Suppressor macrophage treated with lipopolysaccharide for 1 hour (primary cell): ENCODE data around the gene STX16.
A peak's percentile ranks its signal among the peaks of the same experiment; 100 is the strongest.

Source experiments
- DNase-seq, 3 donors: peaks; one replicate each; pipeline ENCODE4 v3.0.0-alpha.2; 2020 to 2022

The STX16 gene

DNA sequence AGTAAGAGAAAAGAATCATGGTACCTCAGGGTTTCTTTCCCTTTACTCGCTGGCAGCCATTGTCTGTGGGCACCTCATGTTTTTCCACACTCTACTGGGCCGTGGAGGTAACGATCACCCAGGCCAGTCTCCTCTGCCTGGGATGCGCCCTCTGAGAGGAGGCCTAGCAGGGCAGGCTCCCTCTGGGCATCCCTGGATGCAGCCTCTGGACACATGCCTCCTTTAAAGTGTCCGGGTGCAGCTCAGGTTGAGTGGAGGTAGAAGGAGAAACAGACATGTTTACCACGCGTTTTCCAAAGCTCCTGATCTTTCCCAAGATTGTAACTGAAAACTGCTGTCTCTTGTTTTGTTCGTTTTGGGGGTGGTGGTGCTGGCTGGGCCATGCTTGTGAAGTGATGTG lies 27.7 kb downstream of the STX16 start:
- no peak for DNase-seq

DNA sequence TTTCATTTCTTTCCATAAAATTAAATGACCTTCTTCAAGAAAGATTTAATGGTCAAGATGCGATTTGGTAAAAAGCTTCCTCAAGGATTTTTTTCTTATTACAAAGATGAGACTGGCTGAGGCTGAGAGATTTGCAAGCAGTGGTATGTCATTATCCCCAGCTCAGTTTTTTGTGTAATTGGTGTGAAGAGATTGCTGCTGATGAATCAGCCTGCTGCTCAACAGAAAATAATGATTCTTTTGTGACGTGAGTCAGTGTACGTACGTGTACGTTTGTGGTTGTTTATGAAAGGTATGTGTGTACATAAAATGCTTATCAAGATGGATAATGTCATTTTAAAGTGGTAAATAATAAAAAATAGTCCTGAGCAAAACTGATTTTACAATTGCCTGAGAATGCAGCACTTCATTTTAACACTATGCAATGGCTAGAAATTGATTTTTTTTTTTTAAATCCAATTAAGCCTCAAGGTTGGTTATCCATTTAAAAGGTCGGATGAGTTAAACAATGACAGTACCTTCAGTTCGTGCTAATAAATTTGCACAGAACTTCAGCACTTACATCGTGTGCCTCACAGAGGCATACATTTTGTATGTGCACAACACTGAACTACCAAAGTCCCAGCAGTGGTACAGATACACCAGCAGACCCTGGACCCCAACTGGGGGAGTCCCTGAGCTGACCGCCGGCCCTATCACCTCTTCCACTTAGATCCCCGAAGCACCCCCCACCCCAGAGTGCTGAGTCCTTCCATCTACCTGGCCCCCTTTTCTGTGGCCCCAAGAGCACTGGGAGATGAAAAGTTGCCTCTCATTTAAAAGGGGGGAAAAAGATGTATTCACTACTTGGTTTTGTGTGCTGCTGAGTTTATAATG lies 31.8 kb downstream of the STX16 start:
- DNase-seq = no peak

DNA sequence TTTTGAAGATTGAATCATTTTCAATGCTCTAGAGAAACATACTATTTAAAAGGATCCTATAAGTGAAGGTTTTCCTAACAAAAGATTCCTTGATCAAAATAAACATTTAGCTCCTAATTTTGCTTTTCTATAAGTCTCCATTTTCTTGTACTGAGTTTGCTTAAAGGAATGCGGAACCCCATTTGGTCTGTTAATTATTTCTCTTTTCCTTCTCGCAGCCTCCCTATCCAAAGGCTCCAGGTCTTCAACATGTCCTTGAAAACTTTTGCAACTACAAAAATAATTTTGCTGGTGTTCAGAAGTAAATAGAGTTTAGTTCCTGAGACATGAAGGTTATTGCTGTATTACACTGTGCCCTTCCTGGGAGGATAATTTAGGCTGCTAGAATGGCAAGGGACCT lies 33.2 kb downstream of the STX16 start:
- DNase-seq = no peak

DNA sequence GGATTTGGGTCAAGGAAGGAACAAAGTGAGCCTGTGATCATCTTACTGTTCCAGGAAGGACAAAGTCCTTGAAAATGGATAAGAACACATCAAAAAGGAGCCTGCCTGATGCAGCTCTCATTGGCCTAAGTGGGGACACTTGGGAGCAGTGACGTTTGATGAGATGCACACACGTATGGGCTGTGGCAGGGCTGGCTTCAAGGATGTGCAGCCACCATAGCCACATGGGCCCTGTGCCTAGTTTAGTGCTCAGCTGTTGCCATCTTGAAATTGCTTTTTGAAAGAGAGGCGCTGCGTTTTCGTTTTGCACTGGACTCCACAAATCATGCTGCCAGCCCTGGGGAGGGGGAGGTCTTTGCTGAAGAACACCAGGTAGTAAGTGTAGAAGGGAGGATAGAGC lies 34.9 kb downstream of the STX16 start:
- DNase-seq = no peak

DNA sequence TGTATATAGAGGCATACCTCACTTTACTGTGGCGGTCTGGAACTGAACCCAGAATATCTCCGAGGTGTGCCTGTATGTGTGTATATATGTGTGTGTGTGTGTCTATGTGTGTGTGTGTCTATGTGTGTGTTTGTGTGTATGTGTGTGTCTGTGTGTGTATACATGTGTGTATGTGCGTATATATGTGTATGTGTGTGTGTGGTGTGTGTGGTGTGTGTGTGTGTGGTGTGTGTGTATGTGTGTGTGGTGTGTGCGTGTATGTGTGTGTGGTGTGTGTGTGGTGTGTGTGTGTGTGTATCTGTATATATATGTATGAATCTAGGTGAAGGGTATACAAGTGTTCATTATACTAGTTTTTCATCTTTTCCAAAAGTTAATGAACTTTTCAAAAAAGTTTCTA lies 37.3 kb downstream of the STX16 start:
- no peak for DNase-seq

DNA sequence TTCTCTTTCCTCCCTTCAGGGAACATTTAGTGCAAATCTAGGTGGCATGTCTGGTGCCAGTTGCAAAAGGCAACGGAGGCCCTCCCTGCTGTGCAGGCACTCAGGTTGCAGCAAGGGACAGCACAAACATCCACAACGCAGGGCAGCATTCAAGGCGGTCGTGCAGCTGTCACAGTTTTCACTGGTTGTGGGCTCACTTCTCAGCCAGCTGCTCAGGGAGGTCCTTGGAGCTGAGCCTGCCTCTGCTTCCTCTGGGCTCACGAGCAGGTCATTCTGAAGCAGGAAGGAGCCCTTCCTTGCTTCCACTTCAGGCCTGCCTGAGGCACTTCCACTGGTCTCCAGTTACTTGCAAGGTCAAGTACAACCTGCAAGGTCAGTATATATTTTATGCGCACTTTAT lies 37.8 kb downstream of the STX16 start:
- DNase-seq = peak in 1 of 3 donors; percentile 9

DNA sequence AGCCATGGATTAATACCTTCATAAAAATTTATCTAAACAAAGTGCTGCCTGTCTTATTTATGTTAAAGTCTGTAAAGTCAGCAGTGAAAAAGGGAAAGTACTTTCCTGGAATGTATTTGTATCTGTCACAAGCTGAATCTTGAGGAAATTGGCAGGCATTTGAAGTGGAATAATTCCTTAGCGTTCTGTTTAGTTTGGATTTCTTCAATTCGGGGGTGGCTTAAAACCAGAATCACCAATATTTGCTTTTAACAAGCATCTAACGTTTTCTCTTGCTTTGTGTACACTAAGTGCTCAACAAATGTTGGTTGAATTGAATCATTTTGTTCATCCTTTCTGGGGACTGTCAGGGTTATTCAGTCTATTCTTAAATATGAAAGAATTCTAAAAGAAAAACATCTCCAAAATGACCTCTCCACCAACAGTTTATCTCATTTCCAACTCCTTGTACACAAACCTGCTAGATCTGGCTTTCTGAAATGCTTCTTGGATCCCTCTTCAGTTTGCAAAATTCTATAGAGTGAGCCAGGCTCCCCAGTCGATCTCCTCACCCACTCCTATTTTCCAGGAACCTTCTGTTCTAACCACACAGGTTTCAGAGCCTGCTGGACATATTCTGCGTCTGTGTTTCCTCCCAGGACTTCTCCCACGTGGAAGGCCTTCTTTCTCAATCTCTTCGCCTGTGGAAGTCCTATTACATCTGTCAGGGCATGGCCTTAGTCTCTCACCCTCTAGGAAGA lies 39.5 kb downstream of the STX16 start:
- DNase-seq = peak; percentile 38 to 53 (median 45)

DNA sequence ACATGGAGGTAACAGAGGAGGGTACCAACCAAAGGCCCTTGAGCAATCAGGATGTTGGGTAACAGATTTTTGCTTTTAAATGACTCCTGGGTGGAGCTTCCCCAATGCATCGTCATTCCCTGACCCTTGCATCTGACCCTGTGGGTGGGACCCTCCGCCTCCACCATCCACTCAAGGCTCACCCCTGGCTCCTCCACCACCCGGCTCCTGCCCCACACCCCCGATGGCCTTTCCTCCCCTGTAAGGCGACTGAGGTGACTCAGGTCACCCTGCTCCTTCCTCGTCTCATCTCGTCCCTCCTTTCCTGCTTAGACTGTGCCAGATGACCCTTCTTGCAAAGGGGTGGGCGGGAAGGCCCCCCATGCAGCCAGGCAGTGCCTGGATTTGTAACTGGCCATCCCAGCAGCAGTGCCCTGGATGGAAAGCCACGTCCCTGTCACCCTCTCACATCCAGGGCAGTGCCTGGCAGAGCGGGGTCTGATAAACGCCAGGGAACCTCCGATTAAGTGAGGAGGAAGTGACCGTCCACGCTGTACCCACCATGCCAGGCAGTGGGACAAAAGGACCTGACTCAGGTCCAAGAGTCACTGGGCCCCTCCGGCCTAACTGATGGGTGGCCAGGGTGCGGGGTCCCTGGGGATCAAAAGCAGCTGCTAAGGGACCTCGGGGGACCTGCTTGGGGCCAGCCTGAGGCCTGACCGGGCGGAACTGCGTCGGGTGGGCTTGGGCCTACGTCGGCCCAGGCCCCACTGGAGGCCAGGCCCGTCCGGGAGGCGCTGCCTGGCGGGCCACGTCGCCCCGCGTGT lies 40.9 kb downstream of the STX16 start:
- peak; percentile 83 to 90 (median 87) for DNase-seq

DNA sequence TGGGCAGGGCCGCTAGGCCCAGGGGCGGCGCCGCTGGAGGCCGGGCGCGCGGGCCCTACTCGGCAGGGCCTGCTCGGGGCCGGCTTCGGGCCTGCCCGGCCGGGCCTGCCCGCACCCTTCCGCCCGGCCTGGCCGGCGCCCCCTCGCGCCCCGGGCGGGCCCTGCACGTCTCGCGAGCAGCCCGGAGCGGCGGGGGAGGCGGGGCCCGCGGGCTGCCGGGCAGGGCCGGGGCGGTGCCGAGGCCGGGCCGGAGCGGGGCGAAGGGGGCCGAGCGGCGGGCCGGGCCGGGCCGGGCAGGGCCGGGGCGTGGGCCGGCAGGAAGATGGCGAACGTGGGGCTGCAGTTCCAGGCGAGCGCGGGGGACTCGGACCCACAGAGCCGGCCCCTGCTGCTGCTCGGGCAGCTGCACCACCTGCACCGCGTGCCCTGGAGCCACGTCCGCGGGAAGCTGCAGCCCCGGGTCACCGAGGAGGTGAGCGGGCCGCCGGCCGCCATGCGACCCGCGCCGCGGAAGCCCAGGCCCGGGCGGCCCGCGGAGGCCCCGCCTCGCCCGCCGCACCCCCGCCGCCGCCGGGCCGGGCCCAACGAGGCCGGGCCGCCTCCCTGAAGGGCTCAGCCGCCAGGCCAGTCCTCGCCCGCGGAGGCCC lies 41.6 kb downstream of the STX16 start, which contains the start of gene NPEPL1:
NPEPL1 (plus strand) TSS at position 222 of the 647 bp plus-strand sequence; CDS start at position 323, 101 bp downstream.
- peak; percentile 87 to 97 (median 93) for DNase-seq

DNA sequence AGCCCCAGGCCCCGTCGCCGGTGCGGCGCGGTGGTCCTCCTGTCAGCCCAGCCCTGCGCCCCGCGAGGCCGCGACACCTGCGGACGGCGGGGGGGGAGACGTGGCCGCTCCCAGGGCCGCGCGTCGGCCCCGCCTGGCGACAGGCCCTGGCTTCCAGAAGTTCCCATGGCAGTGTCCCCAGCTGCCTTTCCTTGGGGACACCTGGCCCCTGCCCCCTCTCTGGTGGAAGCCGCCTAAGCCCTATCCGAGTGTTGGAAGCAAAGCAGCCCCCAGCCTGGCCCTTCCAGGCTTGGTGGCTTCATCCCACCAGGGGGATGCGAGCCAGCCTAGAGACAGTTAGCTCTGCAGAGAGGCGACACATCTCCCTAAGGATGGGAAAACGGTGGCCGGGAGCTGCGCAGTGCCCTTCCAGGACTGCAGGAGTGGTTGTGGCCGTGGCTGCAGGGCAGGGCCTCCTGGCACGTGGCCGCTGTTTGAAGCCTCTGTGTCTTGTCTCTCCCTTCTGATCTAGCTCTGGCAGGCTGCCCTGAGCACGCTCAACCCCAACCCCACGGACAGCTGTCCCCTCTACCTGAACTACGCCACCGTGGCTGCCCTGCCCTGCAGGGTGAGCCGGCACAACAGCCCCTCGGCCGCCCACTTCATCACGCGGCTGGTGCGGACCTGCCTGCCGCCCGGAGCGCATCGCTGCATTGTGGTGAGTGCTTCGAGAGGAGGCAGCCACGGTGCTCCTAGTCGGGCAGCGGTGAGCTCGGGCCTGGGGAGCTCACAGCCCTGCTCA lies 42.3 kb downstream of the STX16 start:
- DNase-seq = no peak

DNA sequence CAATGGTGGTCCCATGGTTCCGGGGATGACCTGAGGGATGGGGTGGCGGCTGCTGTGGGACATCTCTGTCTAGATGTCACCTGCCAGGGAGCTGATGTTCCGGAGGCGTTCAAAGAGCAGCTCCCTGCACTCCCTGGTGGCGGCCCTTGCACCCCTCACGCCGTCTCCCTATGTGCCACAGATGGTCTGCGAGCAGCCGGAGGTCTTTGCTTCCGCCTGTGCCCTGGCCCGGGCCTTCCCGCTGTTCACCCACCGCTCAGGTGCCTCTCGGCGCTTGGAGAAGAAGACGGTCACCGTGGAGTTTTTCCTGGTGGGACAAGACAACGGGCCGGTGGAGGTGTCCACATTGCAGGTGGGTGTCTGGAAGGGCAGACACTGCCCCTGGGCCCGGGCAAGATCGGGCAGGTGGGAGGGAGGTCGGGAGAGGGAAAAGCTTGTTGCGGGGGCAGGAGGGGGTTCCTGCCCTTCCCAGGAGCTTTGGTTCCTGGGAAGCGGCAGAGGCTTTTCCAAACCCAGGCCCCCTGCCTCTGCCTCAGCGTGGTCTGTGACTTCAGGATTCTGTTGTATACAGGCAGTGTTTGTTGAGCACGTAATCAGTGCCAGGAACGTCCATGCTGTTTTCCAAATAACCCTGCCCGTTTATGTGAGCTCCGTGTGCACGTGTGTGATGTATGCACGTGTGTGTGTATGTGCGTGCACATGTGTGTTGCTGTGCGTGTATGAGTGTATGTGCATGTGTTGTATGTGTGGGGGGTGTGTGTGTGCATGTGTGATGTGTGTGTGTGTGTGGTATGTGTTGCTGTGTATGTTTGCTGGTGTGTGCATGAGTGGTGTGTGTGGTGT lies 43.4 kb downstream of the STX16 start:
- DNase-seq = no peak

DNA sequence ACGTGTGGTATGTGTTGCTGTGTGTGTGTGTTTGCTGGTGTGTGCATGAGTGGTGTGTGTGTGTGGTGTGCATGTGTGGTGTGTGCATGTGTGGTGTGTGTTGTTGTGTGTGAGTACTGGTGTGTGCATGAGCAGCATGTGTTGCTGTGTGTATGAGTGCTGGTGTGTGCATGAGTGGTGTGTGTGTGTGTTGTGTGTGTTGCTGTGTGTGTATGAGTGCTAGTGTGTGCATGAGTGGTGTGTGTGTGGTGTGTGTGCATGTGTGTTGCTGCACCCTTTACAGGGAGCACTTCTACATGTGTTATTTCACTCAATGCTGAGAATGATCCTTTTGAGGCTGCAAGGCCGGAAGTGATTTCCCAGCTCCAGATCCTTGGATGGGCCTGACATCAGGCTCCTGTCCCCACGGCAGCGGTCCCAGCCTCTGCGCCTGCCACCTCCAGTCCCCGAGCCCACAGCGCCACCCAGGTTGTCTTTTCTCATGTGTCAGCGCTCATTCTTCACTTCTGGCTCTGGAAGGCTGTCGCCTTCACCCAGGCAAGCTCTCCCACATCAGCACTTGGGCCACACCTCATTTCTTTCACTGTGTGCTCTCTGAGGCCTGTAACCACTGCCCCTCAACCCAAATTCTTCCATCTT lies 44.1 kb downstream of the STX16 start:
- no peak for DNase-seq

DNA sequence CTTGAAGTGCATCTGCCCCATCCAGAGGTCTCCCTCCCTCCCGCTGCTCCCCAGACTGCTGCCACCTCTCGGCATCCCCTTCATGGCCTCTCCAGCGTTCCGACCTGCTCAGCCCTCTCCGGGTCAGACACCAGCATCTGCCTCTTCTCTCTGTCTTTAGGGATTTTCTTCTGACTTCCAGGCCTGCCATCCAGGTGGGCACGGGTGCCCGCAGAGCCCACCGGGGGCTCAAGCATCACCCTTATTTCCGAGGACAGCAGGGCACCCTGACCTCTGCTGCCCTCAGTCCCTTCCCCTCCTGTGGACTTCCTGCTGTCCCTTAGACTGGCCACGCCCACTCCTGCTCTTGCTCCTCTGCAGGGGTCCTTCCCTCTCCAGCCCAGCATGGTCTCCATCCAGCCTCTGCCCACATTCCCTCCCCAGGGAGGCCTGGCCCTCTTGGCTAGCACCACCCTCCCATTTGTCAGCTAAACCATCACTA lies 44.9 kb downstream of the STX16 start:
- no peak for DNase-seq

DNA sequence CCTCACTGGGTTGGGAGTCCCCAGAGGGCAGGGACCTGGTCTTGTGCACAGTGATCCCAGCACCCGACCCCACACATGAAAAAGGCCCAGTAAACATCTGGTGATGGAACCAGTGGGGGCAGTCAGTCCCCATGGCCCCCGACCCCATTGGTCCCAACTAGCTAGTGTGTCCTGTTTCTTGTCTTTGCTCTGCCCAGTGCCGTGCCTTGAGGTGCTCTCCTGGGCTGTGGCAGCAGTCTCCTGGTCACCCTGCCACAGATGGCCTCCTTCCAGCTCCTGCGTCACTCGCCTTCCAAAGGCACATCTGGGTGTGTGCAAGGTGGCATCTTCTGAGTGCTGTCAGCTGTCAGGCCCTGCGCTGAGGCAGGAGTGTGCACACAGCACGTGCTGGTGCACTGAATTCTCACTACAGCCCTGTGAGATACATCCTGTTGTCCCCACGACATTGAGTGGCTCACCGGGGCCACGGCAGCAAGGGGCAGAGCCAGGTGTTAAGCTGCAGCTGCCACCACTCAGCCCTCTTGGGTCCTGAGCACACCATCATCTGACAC lies 45.4 kb downstream of the STX16 start:
- DNase-seq = no peak

DNA sequence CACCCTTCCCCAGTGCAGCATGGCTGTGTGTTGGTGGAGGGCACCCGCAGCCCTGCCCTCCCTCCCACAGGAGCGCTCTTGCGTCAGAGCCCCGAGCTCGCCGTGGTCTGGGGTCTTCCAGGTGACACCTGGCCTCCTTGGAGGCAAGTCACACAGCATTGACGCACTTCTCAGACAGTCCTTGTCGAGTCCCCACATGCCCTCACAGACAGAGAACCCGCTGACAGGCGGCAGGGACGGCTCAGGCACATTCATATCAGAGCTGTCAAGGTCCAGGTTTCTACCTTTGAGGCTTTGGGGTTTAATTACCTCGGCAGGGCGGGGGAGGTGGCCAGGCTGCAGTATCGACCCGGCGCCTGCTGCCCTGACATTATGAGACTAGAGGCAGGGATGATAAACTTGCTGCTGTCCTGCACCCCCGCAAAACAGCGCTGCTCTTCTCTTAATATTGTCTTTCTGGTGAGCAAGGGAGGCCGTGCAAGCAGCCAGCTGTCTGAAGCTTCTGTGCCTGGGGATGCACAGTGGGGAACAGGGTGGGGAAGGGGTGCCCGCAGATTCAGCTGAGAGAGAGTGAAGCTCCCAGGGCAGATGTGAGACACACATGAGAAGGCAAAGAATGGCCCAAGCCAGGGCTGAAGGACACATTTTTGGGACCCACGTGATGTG lies 46.3 kb downstream of the STX16 start:
- no peak for DNase-seq

DNA sequence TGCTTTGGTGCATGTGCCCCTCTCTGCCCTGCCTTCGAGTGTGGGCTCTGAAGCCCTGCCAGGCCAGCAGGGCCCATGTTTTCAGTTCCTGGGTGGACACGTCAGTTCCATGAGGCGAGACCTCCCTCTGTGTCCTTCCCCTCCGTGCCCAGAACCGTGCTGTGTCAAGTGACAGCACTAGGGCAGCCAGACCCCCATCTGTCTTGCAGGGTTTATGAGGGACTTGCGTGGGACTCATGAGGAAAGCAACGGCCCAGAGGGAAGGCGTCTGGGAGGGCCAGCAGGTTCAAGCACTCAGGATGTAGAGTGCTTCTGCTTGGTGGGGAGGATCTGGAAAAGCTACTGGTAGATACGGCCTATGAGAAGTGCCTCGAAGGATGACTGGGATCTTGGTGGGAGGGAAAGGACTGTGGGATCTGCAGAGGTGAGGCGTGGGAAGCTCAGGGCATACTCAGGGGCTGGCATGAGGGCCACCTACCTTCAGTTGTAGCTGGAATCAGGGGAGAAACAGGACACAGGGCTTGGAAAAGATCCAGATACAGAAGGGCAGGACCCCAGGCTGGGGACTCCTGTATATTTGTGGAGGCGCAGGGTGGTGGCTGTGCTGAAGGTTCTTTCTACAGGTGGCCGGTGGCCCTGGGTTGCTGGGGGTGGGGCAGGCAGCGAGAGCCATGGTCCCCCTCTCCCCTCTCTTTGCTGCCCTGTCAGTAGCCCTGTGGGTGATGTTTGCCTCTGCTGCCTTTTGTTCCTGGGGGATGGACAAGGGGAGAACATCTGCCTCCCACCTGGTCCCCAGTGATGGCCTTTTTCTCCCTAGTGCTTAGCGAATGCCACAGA lies 47.0 kb downstream of the STX16 start:
- DNase-seq = no peak

DNA sequence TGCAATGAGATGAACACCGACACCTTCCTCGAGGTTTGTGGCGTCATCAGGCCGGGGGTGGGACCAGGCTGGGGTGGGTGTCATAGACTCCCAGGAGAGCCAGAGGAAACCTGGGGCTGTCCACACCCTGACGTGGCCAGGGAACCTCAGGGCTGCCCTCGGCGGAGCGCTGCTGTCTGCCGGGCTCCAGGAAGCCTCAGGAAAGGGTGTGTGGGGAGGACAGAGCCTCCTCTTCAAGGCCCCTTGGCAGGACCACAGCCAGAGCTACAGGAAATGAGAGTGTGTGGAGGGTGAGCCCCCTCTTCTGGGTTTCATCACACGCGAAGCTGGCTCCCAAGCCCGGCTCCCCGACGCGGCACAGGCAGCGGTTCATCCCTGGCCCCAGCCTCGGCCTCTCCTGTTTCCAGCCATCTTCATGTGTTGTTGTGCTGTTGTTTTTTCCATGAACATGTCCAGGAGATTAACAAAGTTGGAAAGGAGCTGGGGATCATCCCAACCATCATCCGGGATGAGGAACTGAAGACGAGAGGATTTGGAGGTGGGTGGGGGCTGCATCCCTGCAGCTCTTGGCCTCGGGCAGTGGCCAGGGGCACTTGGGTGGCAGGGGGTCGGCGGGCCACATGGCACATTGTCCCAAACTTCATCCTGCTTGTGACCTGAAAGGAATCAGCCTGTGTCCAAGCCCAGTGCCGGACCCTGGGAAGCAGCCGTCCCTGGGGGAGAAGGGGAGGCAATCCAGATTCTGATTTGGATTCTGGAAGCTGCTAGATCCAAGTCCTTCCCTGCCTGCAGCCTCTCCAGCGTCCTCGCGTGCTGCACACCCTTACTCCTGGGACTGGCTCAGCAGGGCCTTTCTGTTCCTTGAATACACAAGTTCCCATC lies 47.9 kb downstream of the STX16 start:
- DNase-seq = no peak
